SJSA1 (cell line): ENCODE results near the gene SF3B5. TPM values are rescaled to one million over a fixed set of nuclear protein-coding genes. Genes with fewer than 3 reads are reported as not detected.
A peak's percentile ranks its signal among the peaks of the same experiment; 100 is the strongest.
"Not testable (repeated sequence)": the region's sequence is repeated elsewhere in the genome, so short reads cannot be mapped to it uniquely, and the experiment has no call there.

Experiments
- DNase-seq, 2 experiments: peaks; one replicate each; pipeline ENCODE4 v3.0.0-alpha.2; 2015 to 2020; ENCODE audit warnings: low spot score in 2 of 2, low read depth in 1 of 2
- H3K27ac ChIP-seq: fragments of 250-450 bp; sonication (Bioruptor Pico); 2 replicates; pipeline ENCODE4 v1.5.1; 2020; ENCODE audit warnings: mild to moderate bottlenecking, moderate library complexity
- H3K27me3 ChIP-seq: fragments of 250-450 bp; sonication (Bioruptor Pico); replicated peaks from 2 replicates; pipeline ENCODE4 v1.5.1; 2020; ENCODE audit warnings: mild to moderate bottlenecking, moderate library complexity
- H3K36me3 ChIP-seq: fragments of 250-450 bp; sonication (Bioruptor Pico); 2 replicates; pipeline ENCODE4 v1.5.1; 2020; ENCODE audit warnings: mild to moderate bottlenecking
- H3K4me1 ChIP-seq: fragments of 250-450 bp; sonication (Bioruptor Pico); replicated peaks from 2 replicates; pipeline ENCODE4 v1.6.1; 2021; ENCODE audit warnings: mild to moderate bottlenecking
- H3K4me3 ChIP-seq: fragments of 250-450 bp; sonication (Bioruptor Pico); 2 replicates; pipeline ENCODE4 v1.5.1; 2020; ENCODE audit warnings: mild to moderate bottlenecking
- H3K9me3 ChIP-seq: fragments of 250-450 bp; sonication (Bioruptor Pico); replicated peaks from 2 replicates; pipeline ENCODE4 v1.5.1; 2020; ENCODE audit warnings: mild to moderate bottlenecking
- total RNA-seq: library from RNA; depleted of rRNA; stranded (reverse); fragments of >200 nt; shearing (Covaris generic); gene quantifications from 2 replicates; pipeline ENCODE4 v1.2.3, GENCODE V29; 2014

The SF3B5 gene
- total RNA-seq, 1 experiment from 2014 or later: 199 TPM

- no peaks in the 10 kb centered on the region for H3K36me3 ChIP-seq
- H3K27me3 ChIP-seq: peaks cover 50% of the 10 kb centered on the region
- no peak for DNase-seq
- peaks cover 12% of the 10 kb centered on the region for H3K4me1 ChIP-seq
- H3K27ac ChIP-seq: no peak overlapping the region
- H3K9me3 ChIP-seq: no peaks in the 10 kb centered on the region
- H3K4me3 ChIP-seq: no peak overlapping the region
These were observed 29.1 kb downstream of the SF3B5 start for GRCh38 chr6:144066255-144066654.

DNA sequence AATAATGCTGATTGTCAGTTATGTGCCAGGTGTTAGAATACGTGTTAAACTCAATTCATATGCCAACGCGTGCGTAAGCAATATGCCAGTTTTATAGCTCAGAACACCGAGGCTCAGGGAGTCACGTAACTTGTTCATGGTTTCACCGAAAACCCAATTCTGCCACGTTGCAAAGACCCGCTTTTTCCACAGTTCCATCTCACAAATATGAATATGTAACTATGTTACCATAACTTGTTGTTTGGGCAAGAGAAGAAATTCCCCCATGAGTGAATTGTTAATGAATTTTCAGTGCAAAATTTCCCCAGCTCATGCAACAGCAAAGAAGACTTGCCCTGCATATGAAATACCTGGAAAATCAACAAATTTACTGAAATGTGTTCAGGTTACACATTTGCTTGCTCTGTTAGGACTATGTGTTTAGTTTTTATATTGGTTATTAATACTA lies 30.1 kb downstream of the SF3B5 start:
- no peak overlapping the region for H3K4me3 ChIP-seq
- no peak overlapping the region for H3K27ac ChIP-seq
- H3K4me1 ChIP-seq: peaks cover 12% of the 10 kb centered on the region
- H3K27me3 ChIP-seq: peaks cover 55% of the 10 kb centered on the region
- no peaks in the 10 kb centered on the region for H3K36me3 ChIP-seq
- DNase-seq: no peak
- no peaks in the 10 kb centered on the region for H3K9me3 ChIP-seq

GRCh38 chr6:144064402-144065212 lies 30.8 kb downstream of the SF3B5 start:
- Histone ChIP-seq H3K9me3 (no peaks in the 10 kb centered on the region), H3K4me3 (peak overlapping the region; percentile 48), H3K4me1 (peaks cover 12% of the 10 kb centered on the region), H3K27ac (no peak overlapping the region), H3K36me3 (no peaks in the 10 kb centered on the region), H3K27me3 (peaks cover 55% of the 10 kb centered on the region)
- DNase-seq: no peak

DNA sequence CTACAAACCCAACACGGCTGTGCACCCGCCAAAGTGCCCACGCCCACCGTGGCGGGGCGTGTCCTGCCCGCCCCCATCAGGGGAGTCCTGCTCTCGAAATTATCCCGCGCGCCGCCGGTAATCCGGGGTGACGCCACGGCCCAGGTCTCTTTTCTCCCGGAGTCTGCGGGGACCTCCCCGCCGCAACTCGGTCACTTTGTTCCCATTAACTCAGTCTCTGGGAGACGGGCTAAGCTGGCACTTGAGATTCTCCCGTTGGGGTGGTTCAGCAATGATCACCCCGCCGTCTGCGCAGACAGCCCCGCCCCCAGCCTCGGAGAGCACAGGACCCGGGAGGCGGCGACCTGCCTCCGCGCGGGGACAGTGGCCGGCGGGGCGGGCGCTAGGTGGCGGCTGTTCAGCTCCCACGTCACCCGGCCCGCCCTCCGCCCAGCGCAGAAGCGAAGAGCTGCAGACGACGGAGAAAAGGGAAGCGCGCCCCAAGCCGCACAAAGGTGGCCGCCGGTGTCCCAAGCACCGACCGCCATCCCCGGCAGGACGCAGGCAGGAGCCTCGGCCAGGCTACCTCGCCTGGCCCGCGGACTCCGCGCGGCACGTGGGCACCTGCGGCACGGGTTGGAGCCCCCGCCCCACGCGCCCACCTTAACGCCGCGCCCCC lies 31.5 kb downstream of the SF3B5 start:
- peaks cover 55% of the 10 kb centered on the region for H3K27me3 ChIP-seq
- DNase-seq: peak; percentile 44 to 68
- H3K4me3 ChIP-seq: peak overlapping the region; percentile 48
- no peaks in the 10 kb centered on the region for H3K9me3 ChIP-seq
- H3K27ac ChIP-seq: no peak overlapping the region
- no peaks in the 10 kb centered on the region for H3K36me3 ChIP-seq
- peaks cover 12% of the 10 kb centered on the region for H3K4me1 ChIP-seq

DNA sequence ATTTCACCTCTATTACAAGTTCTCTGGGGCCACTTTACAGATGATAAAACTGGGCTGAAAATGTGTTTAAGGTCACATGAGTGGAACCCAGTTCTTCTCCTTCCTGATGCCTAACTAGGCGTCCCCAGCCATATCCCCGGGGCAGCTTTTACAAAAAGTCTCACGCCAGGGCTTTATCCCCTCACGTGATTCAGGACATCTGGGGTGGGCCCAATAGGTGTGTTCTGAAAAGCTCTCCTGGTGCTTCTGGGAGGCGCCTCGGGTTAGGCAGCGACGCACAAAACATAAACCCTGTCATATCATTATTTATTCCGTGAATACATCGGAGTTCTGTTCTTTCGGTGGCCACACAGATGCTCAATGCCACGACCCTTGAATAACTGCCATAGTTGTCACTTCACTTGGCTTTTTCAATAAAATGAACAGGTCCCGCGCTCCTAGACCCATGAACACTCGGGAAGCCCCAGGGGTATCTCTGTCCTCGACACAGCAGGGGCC lies 32.1 kb downstream of the SF3B5 start:
- peaks cover 55% of the 10 kb centered on the region for H3K27me3 ChIP-seq
- no peak overlapping the region for H3K27ac ChIP-seq
- no peaks in the 10 kb centered on the region for H3K36me3 ChIP-seq
- H3K4me1 ChIP-seq: peaks cover 12% of the 10 kb centered on the region
- peak overlapping the region; percentile 48 for H3K4me3 ChIP-seq
- no peaks in the 10 kb centered on the region for H3K9me3 ChIP-seq
- no peak for DNase-seq

- Histone ChIP-seq H3K36me3 (no peaks in the 10 kb centered on the region), H3K27me3 (peaks cover 55% of the 10 kb centered on the region), H3K4me1 (peaks cover 12% of the 10 kb centered on the region), H3K27ac (no peak overlapping the region), H3K4me3 (no peak overlapping the region), H3K9me3 (no peaks in the 10 kb centered on the region)
- no peak for DNase-seq
These were observed 32.6 kb downstream of the SF3B5 start for GRCh38 chr6:144062786-144063185.

GRCh38 chr6:144059139-144059538 lies 36.2 kb downstream of the SF3B5 start:
- Histone ChIP-seq H3K36me3 (no peaks in the 10 kb centered on the region), H3K4me1 (peaks cover 8% of the 10 kb centered on the region), H3K27ac (no peak overlapping the region), H3K4me3 (no peak overlapping the region), H3K27me3 (peaks cover 30% of the 10 kb centered on the region), H3K9me3 (no peaks in the 10 kb centered on the region)
- no peak for DNase-seq

GRCh38 chr6:144055121-144055931 lies 40.0 kb downstream of the SF3B5 start:
- DNase-seq: no peak
- Histone ChIP-seq H3K4me1 (no peaks in the 10 kb centered on the region), H3K4me3 (no peak overlapping the region), H3K27ac (no peak overlapping the region), H3K9me3 (no peaks in the 10 kb centered on the region), H3K36me3 (no peaks in the 10 kb centered on the region), H3K27me3 (0 out of 2 replicates have a peak, but pooled peaks cover 7% of the 10 kb centered on the region)

GRCh38 chr6:144053601-144054000 lies 41.8 kb downstream of the SF3B5 start:
- Histone ChIP-seq H3K27me3 (0 out of 2 replicates have a peak, but pooled peaks cover 9% of the 10 kb centered on the region), H3K36me3 (no peaks in the 10 kb centered on the region), H3K4me1 (no peaks in the 10 kb centered on the region), H3K4me3 (no peak overlapping the region), H3K9me3 (0 out of 2 replicates have a peak, but pooled peaks cover 1% of the 10 kb centered on the region), H3K27ac (no peak overlapping the region)
- no peak for DNase-seq

GRCh38 chr6:144052488-144052887 lies 42.9 kb downstream of the SF3B5 start:
- Histone ChIP-seq H3K4me3 (no peak overlapping the region), H3K36me3 (no peaks in the 10 kb centered on the region), H3K9me3 (0 out of 2 replicates have a peak, but pooled peaks cover 6% of the 10 kb centered on the region), H3K4me1 (no peaks in the 10 kb centered on the region), H3K27ac (no peak overlapping the region), H3K27me3 (0 out of 2 replicates have a peak, but pooled peaks cover 10% of the 10 kb centered on the region)
- DNase-seq: no peak

DNA sequence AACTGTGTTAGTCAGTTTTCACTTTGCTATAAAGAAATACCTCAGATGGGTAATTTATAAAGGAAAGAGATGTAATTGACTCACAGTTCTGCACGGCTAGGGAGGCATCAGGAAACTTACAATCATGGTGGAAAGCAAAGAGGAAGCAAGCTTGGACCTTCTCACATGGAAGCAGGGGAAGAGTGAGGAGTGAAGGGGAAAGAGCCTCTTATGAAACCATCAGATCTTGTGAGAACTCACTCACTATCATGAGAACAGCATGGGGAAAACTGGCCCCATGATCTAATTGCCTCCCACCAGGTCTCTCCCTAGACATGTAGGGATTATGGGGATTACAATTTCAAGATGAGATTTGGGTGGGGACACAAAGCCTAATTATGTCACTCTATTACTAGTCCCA lies 46.0 kb downstream of the SF3B5 start:
- Histone ChIP-seq H3K9me3 (0 out of 2 replicates have a peak, but pooled peaks cover 10% of the 10 kb centered on the region), H3K27ac (no peak overlapping the region), H3K27me3 (0 out of 2 replicates have a peak, but pooled peaks cover 10% of the 10 kb centered on the region), H3K4me3 (no peak overlapping the region), H3K36me3 (no peaks in the 10 kb centered on the region), H3K4me1 (no peaks in the 10 kb centered on the region)
- no peak for DNase-seq

DNA sequence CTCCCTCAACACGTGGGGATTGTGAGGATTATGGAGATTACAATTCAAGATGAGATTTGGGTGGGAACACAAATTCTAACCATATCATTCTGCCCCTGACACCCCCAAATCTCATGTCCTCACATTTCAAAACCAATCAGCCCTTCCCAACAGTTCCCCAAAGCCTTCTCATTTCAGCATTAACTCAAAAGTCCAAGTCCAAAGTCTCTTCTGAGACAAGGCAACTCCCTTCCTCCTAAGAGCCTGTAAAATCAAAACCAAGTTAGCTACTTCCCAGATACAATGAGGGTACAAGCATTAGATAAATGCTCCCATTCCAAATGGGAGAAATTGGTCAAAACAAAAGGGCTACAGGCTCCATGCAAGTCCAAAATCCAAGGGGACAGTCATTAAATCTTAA lies 47.7 kb downstream of the SF3B5 start:
- no peaks in the 10 kb centered on the region for H3K36me3 ChIP-seq
- 0 out of 2 replicates have a peak, but pooled peaks cover 10% of the 10 kb centered on the region for H3K9me3 ChIP-seq
- H3K27ac ChIP-seq: no peak overlapping the region
- H3K27me3 ChIP-seq: 0 out of 2 replicates have a peak, but pooled peaks cover 10% of the 10 kb centered on the region
- no peak for DNase-seq
- no peak overlapping the region for H3K4me3 ChIP-seq
- no peaks in the 10 kb centered on the region for H3K4me1 ChIP-seq

DNA sequence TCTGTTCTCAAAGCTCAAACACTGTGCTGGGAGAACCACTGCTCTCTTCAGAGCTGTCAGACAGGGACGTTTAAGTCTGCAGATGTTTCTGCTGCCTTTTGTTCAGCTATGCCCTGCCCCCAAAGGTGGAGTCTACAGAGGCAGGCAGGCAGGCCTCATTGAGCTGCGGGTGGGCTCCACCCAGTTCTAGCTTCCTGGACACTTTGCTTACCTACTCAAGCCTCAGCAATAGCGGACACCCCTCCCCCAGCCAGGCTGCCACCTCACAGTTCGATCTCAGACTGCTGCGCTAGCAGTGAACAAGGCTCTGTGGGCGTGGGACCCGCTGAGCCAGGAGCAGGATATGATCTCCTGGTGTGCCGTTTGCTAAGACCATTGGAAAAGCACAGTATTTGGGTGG lies 48.7 kb downstream of the SF3B5 start:
- H3K4me1 ChIP-seq, H3K36me3 ChIP-seq, H3K27ac ChIP-seq, H3K4me3 ChIP-seq, DNase-seq: not testable (repeated sequence)
- 0 out of 2 replicates have a peak, but pooled peaks cover 10% of the 10 kb centered on the region for H3K9me3 ChIP-seq
- H3K27me3 ChIP-seq: 0 out of 2 replicates have a peak, but pooled peaks cover 10% of the 10 kb centered on the region
